Vagina (tissue), 2 donors: ENCODE measurements around the gene GATA6. TPM values are rescaled to one million over a fixed set of nuclear protein-coding genes. Genes with fewer than 3 reads are reported as not detected.

ENCODE experiments used
- DNase-seq, 2 donors: peaks; one replicate each; pipeline ENCODE4 v3.0.0-alpha.2; 2017; ENCODE audit errors: extremely low spot score in 2 of 2
- H3K27ac ChIP-seq: fragments of 200-600 bp; sonication (generic); one replicate; pipeline ENCODE4 v1.5.1; 2019
- H3K27me3 ChIP-seq: fragments of 200-600 bp; sonication (generic); one replicate; pipeline ENCODE4 v1.5.1; 2019
- H3K36me3 ChIP-seq, 2 donors: fragments of 200-600 bp; sonication (generic); one replicate each; pipeline ENCODE4 v1.5.1; 2017 to 2019
- H3K4me1 ChIP-seq: fragments of 200-600 bp; sonication (generic); one replicate; pipeline ENCODE4 v1.5.1; 2019
- H3K4me3 ChIP-seq, 2 donors: fragments of 200-600 bp; sonication (generic); 1 replicate in 1 of 2; 2 replicates in 1 of 2; pipeline ENCODE4 v1.5.1; 2016 to 2019
- H3K9me3 ChIP-seq: fragments of 200-600 bp; sonication (generic); one replicate; pipeline ENCODE4 v1.5.1; 2019
- POLR2A ChIP-seq, 2 donors: fragments of 450-650 bp; IDR thresholded peaks; one replicate each; pipeline ENCODE4 v1.6.1; 2017; ENCODE audit warnings: antibody characterized with exemption in 2 of 2, mild to moderate bottlenecking in 2 of 2, moderate library complexity in 2 of 2
- POLR2AphosphoS5 ChIP-seq, 2 donors: sonication (generic); formaldehyde crosslinking; IDR thresholded peaks; one replicate each; pipeline ENCODE4 v1.9.0; 2017; ENCODE audit warnings: antibody characterized with exemption in 2 of 2, mild to moderate bottlenecking in 2 of 2, low read depth in 1 of 2; ENCODE audit not compliant: insufficient read depth in 1 of 2
- intact Hi-C: fragments of 100-400 bp; cut with DNase I; formaldehyde crosslinking; loops from one replicate; pipeline ENCODE4 v1.15.1; 2023
- total RNA-seq: library from RNA; depleted of rRNA; stranded (reverse); fragments of >200 nt; gene quantifications from one replicate; pipeline ENCODE4 v1.2.3, GENCODE V29; 2016
- TF ChIP-seq, protein P1 (sequence below), 3 experiments: fragments of 450-650 bp in 2 of 3; fragments of 200-600 bp in 1 of 3; sonication (generic) in 1 of 3; IDR thresholded peaks; one replicate each; pipeline ENCODE4 v1.5.1; 2017 to 2019; ENCODE audit warnings: antibody characterized with exemption in 3 of 3, mild to moderate bottlenecking in 2 of 3, moderate library complexity in 2 of 3

Gene GATA6
- total RNA-seq, 1 donor from 2014 or later = 9.8 TPM

DNA sequence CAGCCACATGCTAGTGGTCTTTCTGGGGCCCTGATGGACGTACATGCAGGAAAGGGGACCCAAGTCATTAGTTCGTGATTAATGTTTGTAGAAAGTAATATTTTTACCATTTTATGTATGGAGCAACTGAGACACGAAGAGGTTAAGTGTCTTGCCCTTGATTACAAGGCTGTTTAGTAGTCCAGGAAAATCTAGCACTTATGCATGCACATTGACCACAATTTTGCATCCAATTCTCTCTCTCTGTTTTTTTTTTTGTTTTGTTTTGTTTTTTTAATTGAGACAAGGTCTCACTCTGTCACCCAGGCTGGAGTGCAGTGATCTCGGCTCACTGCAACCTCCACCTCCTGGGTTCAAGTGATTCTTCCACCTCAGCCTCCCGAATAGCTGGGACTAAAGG lies 8.3 kb upstream of the GATA6 start:
- H3K27ac ChIP-seq = no peak overlapping the region
- H3K36me3 ChIP-seq = no peaks in the 10 kb centered on the region
- no peak for DNase-seq
- peaks cover 5% of the 10 kb centered on the region for H3K27me3 ChIP-seq
- H3K4me1 ChIP-seq = peaks cover 4% of the 10 kb centered on the region
- TF ChIP-seq POLR2A (IDR thresholded peaks at IDR 0.05) (no peak), POLR2AphosphoS5 (IDR thresholded peaks at IDR 0.05; ENCODE audit: insufficient read depth in 1 of 2, low read depth in 1 of 2) (no peak)
- TF ChIP-seq, protein P1, sequence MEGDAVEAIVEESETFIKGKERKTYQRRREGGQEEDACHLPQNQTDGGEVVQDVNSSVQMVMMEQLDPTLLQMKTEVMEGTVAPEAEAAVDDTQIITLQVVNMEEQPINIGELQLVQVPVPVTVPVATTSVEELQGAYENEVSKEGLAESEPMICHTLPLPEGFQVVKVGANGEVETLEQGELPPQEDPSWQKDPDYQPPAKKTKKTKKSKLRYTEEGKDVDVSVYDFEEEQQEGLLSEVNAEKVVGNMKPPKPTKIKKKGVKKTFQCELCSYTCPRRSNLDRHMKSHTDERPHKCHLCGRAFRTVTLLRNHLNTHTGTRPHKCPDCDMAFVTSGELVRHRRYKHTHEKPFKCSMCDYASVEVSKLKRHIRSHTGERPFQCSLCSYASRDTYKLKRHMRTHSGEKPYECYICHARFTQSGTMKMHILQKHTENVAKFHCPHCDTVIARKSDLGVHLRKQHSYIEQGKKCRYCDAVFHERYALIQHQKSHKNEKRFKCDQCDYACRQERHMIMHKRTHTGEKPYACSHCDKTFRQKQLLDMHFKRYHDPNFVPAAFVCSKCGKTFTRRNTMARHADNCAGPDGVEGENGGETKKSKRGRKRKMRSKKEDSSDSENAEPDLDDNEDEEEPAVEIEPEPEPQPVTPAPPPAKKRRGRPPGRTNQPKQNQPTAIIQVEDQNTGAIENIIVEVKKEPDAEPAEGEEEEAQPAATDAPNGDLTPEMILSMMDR (IDR thresholded peaks at IDR 0.05) = no peak
- H3K4me3 ChIP-seq = no peak overlapping the region
- intact Hi-C loops = no loop called here
- H3K9me3 ChIP-seq = no peaks in the 10 kb centered on the region

DNA sequence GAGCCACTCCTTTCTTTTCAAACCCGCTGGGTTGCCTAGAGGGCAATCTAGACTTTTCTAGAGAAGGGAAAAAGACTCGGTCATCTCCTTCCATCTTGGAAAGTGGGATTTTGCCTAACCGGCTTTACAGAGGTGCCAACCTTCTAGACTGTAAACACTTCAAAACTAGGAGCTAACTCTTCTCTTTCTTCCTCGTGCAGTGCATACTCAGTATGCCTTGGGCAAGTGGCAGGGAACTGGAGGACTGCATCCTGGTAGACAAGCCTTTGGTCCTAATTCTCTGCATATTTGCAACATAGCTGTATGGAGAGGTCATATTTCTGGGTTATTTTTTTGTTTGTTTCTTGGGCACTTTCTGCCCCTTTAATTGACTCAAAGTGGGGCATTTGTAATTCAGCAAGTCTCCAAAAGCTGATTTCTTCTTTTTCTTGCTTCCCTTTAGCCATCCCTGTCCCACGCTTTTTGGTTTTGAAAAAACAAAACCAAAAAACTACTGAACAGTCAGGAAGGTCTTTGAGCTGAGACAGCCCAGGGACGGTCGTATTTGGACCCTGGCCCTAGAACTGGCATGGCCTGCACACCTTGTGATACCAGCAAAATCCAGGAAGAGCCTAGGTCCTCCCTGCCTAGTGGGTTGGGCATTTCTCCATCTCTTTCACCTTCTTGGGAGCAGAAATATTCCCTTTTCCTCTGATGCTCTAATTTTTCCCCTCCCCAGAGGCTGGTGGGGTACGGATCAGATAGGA lies 5.8 kb upstream of the GATA6 start:
- Histone ChIP-seq H3K9me3 (no peaks in the 10 kb centered on the region), H3K4me1 (peaks cover 23% of the 10 kb centered on the region), H3K36me3 (no peaks in the 10 kb centered on the region), H3K4me3 (no peak overlapping the region), H3K27me3 (peaks cover 10% of the 10 kb centered on the region), H3K27ac (no peak overlapping the region)
- TF ChIP-seq, protein P1 (IDR thresholded peaks at IDR 0.05) = no peak
- TF ChIP-seq POLR2AphosphoS5 (IDR thresholded peaks at IDR 0.05; ENCODE audit: insufficient read depth in 1 of 2, low read depth in 1 of 2) = no peak
- TF ChIP-seq POLR2A (IDR thresholded peaks at IDR 0.05) = no peak
- DNase-seq = no peak
- intact Hi-C loops = no loop called here

DNA sequence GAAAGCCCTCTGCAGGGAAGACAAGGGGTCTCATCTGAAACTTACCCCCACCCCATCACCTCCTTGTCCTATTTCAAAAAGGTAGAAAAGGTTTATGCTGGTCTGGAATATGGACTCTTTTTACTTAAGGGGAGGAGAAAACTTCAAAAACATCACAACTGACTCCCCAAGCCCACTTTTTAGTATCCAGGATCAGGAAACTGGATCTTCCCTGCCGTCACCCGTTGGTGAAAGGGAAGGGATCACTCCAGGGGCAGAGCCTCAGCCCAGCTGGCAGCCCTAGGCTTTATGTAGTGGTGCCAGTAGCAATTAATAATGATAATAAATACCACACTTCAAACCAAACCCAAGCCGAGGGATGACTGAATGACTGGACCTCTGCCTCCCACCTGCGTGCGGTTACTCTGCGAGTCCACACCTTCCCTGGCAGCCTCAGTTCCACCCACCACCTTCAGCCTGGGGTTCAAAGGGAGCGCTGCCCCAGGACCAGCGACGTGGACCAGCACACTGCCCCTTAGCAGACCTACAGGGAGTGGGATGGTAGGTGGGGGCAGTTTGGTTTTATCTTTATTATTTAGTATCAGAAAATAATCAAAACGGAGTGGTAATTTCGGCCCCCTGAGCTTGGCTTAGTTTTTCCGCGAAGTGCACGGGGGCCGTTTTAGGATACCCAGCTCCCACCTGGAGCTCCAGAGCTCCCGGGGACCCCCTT lies 4.9 kb upstream of the GATA6 start:
- Histone ChIP-seq H3K27ac (no peak overlapping the region), H3K4me1 (peaks cover 29% of the 10 kb centered on the region), H3K4me3 (no peak overlapping the region), H3K36me3 (no peaks in the 10 kb centered on the region), H3K9me3 (no peaks in the 10 kb centered on the region), H3K27me3 (peaks cover 10% of the 10 kb centered on the region)
- intact Hi-C loops = loop anchor here (5.0 kb wide), 1 partner anchor 398 kb away; no protein-coding TSS in a partner anchor
- TF ChIP-seq, protein P1 (IDR thresholded peaks at IDR 0.05) = no peak
- TF ChIP-seq POLR2A (IDR thresholded peaks at IDR 0.05) (no peak), POLR2AphosphoS5 (IDR thresholded peaks at IDR 0.05; ENCODE audit: insufficient read depth in 1 of 2, low read depth in 1 of 2) (no peak)
- no peak for DNase-seq

DNA sequence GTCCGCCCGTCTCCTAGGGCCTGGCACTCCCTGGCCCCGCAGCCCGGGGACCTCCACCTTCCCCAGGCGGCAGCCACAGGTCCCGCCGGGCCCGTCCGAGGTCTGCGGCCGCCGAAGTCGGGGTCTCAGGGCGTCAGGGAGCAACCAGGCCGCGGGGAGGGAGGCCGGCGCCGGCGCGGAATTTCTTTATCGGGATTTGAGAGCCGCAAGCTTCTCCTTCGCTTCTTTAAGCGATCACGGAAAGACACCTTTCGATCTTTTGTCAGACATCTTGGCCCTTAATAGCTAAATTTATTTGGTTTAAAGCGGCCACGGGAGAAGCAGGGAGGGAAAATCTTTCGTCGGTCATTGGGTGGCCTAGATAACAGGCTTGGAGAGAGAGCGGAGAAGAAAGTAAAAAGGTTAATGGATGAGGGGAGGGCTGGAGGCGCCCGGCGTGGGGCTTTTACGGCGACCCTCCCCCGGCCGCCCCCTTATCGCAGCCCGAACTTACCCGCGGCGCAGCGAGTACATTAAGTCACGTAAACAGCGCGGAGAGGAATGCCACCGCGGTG lies 4.3 kb upstream of the GATA6 start:
- Histone ChIP-seq H3K4me3 (no peak overlapping the region), H3K36me3 (no peaks in the 10 kb centered on the region), H3K27ac (no peak overlapping the region), H3K4me1 (peaks cover 29% of the 10 kb centered on the region), H3K27me3 (peaks cover 10% of the 10 kb centered on the region), H3K9me3 (no peaks in the 10 kb centered on the region)
- no peak for TF ChIP-seq POLR2A (IDR thresholded peaks at IDR 0.05)
- TF ChIP-seq POLR2AphosphoS5 (IDR thresholded peaks at IDR 0.05; ENCODE audit: insufficient read depth in 1 of 2, low read depth in 1 of 2) = no peak
- TF ChIP-seq, protein P1 (IDR thresholded peaks at IDR 0.05) = no peak
- DNase-seq = no peak
- intact Hi-C loops = loop anchor here (5.0 kb wide), 1 partner anchor 397 kb away; no protein-coding TSS in a partner anchor
